Measurements from ENCODE around the gene SPANXN1. TPM values are rescaled to one million over a fixed set of nuclear protein-coding genes. Genes with fewer than 3 reads are reported as not detected.

Gene SPANXN1
- total RNA-seq, 1 experiment from 2014 or later = not detected

- TF ChIP-seq REST (IDR thresholded peaks at IDR 0.05; ENCODE audit: low read depth) (no peak), EZH2 (IDR thresholded peaks at IDR 0.05) (no peak)
Observed at GRCh38 chrX:145199078-145199477, 48.2 kb upstream of the SPANXN1 start (continued).

DNA sequence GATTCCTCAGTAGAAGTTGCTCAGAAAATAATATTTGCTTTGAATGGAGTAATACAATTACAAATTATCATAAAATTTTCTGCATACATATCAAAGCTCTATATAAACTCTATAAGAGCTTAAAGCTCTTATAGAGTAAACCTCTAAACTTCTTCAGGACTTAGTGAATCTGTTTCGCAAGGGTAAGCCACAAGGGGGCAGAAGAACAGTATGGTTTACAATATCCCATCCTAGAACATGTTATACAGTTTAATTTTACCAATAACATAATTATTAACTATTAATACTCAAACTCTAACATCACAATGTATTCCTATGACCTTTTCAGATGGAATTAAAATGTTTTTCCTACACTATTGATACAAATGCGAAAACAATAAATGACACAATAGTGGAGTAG is 33.8 kb upstream of the SPANXN1 start:
- no TSS peak for BruUV-seq (replicated peaks)
- CTCF ChIA-PET = no interaction called here
- no peaks in the 10 kb centered on the region for H3K9me2 ChIP-seq (ENCODE audit: insufficient read depth)
- no peaks in the 10 kb centered on the region for H3K79me2 ChIP-seq (ENCODE audit: insufficient read depth, low read length)
- intact Hi-C loops (cut with micrococcal nuclease) = no loop called here
- no peaks in the 10 kb centered on the region for H3K36me3 ChIP-seq (ENCODE audit: control insufficient read depth in 1 of 2, insufficient read depth in 2 of 2, low read length in 2 of 2)
- H3K4me1 ChIP-seq (ENCODE audit: control insufficient read depth in 1 of 2, insufficient read depth in 2 of 2, low read length in 2 of 2) = no peaks in the 10 kb centered on the region
- DNase-seq (ENCODE audit: low read depth, low spot score) (no peak), ATAC-seq (no peak)
- no peaks in the 10 kb centered on the region for H3K9me3 ChIP-seq (ENCODE audit: control insufficient read depth in 1 of 2, insufficient read depth in 1 of 2, low read depth in 1 of 2, low read length in 2 of 2)
- no peak overlapping the region for H3K9ac ChIP-seq (ENCODE audit: low read length)
- H3K4me3 ChIP-seq (replicated peaks in 1 of 2; ENCODE audit: low read depth in 1 of 2, low read length in 2 of 2) = no peak overlapping the region
- no peak overlapping the region for H2AFZ ChIP-seq (ENCODE audit: low read depth, low read length, poor library complexity, severe bottlenecking)
- no peak overlapping the region for H3K4me2 ChIP-seq (ENCODE audit: low read length)
- POLR2A ChIA-PET = no interaction called here
- H3K27ac ChIP-seq (ENCODE audit: low read depth, low read length) = no peak overlapping the region
- H3K27me3 ChIP-seq (ENCODE audit: insufficient read depth, low read length) = no peaks in the 10 kb centered on the region
- RAD21 ChIA-PET (ENCODE audit: low non-redundant PET in 1 of 2, low total read pairs in 2 of 2, uncharacterized antibody in 2 of 2, unreplicated experiment in 2 of 2) = no interaction called here
- TF ChIP-seq EGR1 (IDR thresholded peaks at IDR 0.05; ENCODE audit: low read depth) (no peak), EZH2 (IDR thresholded peaks at IDR 0.05) (no peak)
- TF ChIP-seq, protein P1, sequence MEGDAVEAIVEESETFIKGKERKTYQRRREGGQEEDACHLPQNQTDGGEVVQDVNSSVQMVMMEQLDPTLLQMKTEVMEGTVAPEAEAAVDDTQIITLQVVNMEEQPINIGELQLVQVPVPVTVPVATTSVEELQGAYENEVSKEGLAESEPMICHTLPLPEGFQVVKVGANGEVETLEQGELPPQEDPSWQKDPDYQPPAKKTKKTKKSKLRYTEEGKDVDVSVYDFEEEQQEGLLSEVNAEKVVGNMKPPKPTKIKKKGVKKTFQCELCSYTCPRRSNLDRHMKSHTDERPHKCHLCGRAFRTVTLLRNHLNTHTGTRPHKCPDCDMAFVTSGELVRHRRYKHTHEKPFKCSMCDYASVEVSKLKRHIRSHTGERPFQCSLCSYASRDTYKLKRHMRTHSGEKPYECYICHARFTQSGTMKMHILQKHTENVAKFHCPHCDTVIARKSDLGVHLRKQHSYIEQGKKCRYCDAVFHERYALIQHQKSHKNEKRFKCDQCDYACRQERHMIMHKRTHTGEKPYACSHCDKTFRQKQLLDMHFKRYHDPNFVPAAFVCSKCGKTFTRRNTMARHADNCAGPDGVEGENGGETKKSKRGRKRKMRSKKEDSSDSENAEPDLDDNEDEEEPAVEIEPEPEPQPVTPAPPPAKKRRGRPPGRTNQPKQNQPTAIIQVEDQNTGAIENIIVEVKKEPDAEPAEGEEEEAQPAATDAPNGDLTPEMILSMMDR (IDR thresholded peaks at IDR 0.05 in 2 of 3, conservative IDR thresholded peaks at IDR 0.05 in 1 of 3; ENCODE audit: borderline replicate concordance in 1 of 3, insufficient read depth in 1 of 3, low read depth in 2 of 3, low read length in 2 of 3) = peak in 2 of 3 experiments; percentile 17 to 19; a peak in 1 of 6 replicates
- H4K20me1 ChIP-seq (ENCODE audit: insufficient read depth) = no peaks in the 10 kb centered on the region

All from HCT116 (cell line).